ENCODE results near the gene OR52N1.

OR52N1 gene

GRCh38 chr11:5791165-5791564, at the start of gene OR52N1:
OR52N1 (minus strand) TSS chr11:5791265; CDS start chr11:5788816, 2,449 bp downstream.
- no peak for DNase-seq (ENCODE audit: low read depth)

GRCh38 chr11:5837695-5838094, 46.6 kb upstream of the OR52N1 start:
- DNase-seq (ENCODE audit: low read depth) = no peak

GRCh38 chr11:5833446-5833845, 42.4 kb upstream of the OR52N1 start:
- DNase-seq (ENCODE audit: low read depth) = no peak

GRCh38 chr11:5831196-5831829, 40.2 kb upstream of the OR52N1 start:
- DNase-seq (ENCODE audit: low read depth) = no peak

- DNase-seq (ENCODE audit: low read depth) = no peak
Measured at GRCh38 chr11:5818245-5818886, 27.3 kb upstream of the OR52N1 start.

GRCh38 chr11:5815534-5815933, 24.5 kb upstream of the OR52N1 start:
- no peak for DNase-seq (ENCODE audit: low read depth)

- no peak for DNase-seq (ENCODE audit: low read depth)
Measured at GRCh38 chr11:5809905-5810795, 19.1 kb upstream of the OR52N1 start.

- DNase-seq (ENCODE audit: low read depth) = no peak
Measured at GRCh38 chr11:5809122-5809519, 18.1 kb upstream of the OR52N1 start.

- peak; percentile 60 for DNase-seq (ENCODE audit: low read depth)
Measured at GRCh38 chr11:5808500-5809121, 17.5 kb upstream of the OR52N1 start, which contains the start of gene OR52N2. OR52N2 (plus strand) TSS chr11:5808924; CDS start chr11:5820336, 11,412 bp downstream.

- DNase-seq (ENCODE audit: low read depth) = no peak
Measured at GRCh38 chr11:5807580-5807979, 16.5 kb upstream of the OR52N1 start.

- DNase-seq (ENCODE audit: low read depth) = no peak
Measured at GRCh38 chr11:5803982-5804381, 12.9 kb upstream of the OR52N1 start.

- DNase-seq (ENCODE audit: low read depth) = no peak
Measured at GRCh38 chr11:5796541-5796940, 5.5 kb upstream of the OR52N1 start.

- DNase-seq (ENCODE audit: low read depth) = no peak
Measured at GRCh38 chr11:5783255-5783654, 7.8 kb downstream of the OR52N1 start, which contains the start of gene OR52N5. OR52N5 (minus strand) TSS chr11:5783355; CDS start chr11:5778634, 4,721 bp downstream.

- DNase-seq (ENCODE audit: low read depth) = no peak
Measured at GRCh38 chr11:5767056-5767455, 24.0 kb downstream of the OR52N1 start.

GRCh38 chr11:5753943-5754342, 37.1 kb downstream of the OR52N1 start, which contains the start of gene OR52N4:
OR52N4 (plus strand) TSS chr11:5754243; CDS start chr11:5754741, 498 bp downstream.
- DNase-seq (ENCODE audit: low read depth) = no peak

- no peak for DNase-seq (ENCODE audit: low read depth)
Measured at GRCh38 chr11:5749836-5750235, 41.2 kb downstream of the OR52N1 start.

GRCh38 chr11:5746614-5747013, 44.5 kb downstream of the OR52N1 start:
- no peak for DNase-seq (ENCODE audit: low read depth)

GRCh38 chr11:5738431-5738830, 52.6 kb downstream of the OR52N1 start:
- no peak for DNase-seq (ENCODE audit: low read depth)

GRCh38 chr11:5737670-5738392, 53.2 kb downstream of the OR52N1 start:
- no peak for DNase-seq (ENCODE audit: low read depth)

- no peak for DNase-seq (ENCODE audit: low read depth)
Measured at GRCh38 chr11:5737091-5737490, 54.0 kb downstream of the OR52N1 start.
